NCI-H1092 (cell line): ENCODE measurements around the gene MMP27.
"Not testable (repeated sequence)": the region's sequence is repeated elsewhere in the genome, so short reads cannot be mapped to it uniquely, and the experiment has no call there.

Experiments used
- DNase-seq: peaks from one replicate; lab custom pipeline; 2025; lab: John Stamatoyannopoulos, UW

MMP27 gene, protein sequence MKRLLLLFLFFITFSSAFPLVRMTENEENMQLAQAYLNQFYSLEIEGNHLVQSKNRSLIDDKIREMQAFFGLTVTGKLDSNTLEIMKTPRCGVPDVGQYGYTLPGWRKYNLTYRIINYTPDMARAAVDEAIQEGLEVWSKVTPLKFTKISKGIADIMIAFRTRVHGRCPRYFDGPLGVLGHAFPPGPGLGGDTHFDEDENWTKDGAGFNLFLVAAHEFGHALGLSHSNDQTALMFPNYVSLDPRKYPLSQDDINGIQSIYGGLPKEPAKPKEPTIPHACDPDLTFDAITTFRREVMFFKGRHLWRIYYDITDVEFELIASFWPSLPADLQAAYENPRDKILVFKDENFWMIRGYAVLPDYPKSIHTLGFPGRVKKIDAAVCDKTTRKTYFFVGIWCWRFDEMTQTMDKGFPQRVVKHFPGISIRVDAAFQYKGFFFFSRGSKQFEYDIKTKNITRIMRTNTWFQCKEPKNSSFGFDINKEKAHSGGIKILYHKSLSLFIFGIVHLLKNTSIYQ

DNA sequence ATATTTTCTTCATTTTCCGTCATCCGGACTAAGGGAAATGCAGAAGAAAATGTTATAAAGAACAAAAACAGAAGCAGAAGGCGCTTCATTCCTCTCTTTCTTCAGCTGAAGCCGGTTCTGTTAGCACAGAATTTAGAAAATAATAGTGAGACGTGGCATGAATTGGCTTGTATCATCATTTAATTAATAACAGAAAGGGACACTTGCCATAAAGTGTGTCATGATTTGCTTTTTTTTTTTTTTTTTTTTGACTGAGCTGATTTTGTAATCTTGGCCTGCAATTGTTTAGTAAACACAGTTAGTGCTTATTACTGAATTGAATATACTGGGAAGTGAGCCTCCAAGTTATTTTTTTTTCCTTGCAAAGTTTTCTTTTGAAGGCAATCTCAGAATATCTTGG, at the start of gene MMP27:
Gene MMP27, minus strand, starts transcription at position 144 of the 400 bp plus-strand sequence. Its CDS starts 55 bp downstream, at position 89.
- no peak for DNase-seq

DNA sequence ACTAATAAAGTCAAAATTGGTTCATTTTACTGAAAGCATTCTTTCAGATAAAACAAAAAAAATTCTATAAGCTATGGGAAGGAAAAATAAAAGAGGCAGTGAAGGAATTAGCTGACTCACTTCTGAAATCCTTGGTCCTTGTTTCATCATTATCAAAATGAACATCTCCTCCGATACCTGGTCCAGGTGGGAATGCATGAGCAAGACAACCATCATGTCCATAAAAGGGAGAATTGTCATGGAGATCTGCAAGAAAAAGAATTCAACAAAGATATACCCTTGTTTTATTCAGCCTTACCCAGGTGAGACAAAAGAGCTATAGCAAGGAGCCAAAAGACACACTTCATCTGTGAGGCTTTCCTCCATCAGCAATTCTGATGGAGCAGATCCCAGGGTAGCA, 47.7 kb upstream of the MMP27 start:
- DNase-seq: no peak

- no peak for DNase-seq
These were observed 46.1 kb upstream of the MMP27 start for GRCh38 chr11:102751673-102752072.

DNA sequence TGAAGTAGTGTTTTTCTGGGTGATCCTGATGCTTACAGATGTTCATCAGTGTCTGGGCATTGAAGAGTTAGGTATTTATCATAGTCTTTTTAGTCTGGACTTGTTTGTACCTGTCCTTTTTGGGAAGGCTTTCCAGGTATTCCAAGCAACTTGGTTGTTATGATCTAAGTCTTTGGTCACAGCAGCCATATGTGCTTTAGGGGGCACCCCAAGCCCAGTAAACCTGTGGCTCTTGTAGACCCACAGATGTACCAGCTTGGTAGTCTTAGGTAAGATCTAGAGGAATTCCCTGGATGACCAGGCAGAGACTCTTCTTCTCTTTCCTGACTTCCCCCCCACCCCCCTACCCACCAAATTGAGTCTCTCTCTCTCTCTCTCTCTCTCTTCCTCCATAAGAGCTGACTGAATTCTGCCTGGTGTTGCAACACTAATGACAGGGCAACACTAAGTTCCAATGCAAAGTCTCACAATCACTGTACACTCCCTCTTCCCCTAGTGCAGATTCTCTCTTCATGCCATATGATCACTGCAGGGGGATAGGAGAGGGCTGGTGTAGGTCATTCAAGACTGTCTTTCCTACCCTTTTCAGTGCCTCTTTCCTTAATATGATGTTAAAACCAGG, 43.6 kb upstream of the MMP27 start:
- no peak for DNase-seq

DNA sequence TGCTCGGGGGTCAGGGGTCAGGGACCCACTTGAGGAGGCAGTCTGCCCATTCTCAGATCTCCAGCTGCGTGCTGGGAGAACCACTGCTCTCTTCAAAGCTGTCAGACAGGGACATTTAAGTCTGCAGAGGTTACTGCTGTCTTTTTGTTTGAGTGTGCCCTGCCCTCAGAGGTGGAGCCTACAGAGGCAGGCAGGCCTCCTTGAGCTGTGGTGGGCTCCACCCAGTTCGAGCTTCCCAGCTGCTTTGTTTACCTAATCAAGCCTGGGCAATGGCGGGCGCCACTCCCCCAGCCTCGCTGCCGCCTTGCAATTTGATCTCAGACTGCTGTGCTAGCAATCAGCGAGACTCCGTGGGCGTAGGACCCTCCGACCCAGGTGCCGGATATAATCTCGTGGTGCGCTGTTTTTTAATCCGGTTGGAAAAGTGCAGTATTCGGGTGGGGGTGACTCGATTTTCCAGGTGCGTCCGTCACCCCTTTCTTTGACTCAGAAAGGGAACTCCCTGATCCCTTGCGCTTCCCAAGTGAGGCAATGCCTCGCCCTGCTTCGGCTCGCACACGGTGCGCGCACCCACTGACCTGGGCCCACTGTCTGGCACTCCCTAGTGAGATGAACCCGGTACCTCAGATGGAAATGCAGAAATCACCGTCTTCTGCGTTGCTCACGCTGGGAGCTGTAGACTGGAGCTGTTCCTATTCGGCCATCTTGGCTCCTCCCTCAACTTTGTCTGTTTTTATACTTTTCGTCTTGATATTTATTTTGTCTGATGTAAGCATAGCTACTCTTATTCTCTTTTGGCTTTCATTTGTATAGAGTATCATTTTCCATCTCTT, 41.4 kb upstream of the MMP27 start:
- not testable (repeated sequence) for DNase-seq

GRCh38 chr11:102734650-102735049, 29.1 kb upstream of the MMP27 start:
- DNase-seq: no peak

GRCh38 chr11:102733232-102733875, 27.8 kb upstream of the MMP27 start:
- no peak for DNase-seq

GRCh38 chr11:102730944-102731343, 25.4 kb upstream of the MMP27 start:
- DNase-seq: not testable (repeated sequence)

DNA sequence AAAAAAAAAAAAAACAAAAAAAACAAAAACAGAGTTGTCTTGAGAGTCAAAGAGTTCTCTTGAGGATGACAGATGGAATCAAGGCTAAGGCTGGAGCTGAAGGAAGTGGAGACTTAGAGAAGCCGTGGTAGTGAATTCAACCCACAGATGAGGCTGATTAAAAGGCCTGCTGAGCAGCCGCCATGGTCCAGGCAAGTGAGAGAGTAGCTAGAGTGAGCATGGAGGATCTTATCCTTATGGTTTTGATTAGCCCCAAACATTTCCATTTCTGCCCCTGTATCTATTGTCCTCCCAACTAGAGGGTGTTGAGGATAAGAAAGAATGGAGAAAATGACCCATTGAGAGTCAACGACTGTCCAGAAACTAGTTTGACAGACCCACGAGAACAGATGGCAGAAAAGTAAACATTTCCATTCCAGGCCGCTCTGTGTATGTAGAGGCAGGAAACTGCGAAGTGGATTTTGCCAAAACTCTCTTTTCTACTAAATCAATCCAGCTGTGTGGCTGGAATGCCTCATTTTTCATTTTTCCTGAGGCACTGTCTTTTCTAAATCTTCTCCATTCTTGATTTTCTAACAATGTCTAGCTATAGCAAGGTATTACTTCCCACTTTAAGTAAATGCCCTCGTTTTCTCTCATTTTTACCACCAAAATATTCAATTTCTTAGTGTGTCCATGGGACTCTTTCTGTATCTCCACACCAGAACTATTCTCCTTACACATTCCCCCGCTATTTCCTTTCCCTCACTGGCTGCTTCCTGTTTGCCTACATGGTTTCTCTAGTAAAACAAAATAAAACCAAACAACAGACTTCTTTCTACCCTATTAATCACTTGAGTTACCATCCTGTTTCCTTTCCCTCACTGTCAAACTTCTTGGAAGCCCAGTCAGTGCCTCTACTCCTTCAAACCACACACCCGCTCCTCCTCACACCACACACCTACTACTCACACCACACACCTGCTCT, 24.6 kb upstream of the MMP27 start:
- DNase-seq: no peak

- no peak for DNase-seq
These were observed 22.3 kb upstream of the MMP27 start for GRCh38 chr11:102727890-102728289.

DNA sequence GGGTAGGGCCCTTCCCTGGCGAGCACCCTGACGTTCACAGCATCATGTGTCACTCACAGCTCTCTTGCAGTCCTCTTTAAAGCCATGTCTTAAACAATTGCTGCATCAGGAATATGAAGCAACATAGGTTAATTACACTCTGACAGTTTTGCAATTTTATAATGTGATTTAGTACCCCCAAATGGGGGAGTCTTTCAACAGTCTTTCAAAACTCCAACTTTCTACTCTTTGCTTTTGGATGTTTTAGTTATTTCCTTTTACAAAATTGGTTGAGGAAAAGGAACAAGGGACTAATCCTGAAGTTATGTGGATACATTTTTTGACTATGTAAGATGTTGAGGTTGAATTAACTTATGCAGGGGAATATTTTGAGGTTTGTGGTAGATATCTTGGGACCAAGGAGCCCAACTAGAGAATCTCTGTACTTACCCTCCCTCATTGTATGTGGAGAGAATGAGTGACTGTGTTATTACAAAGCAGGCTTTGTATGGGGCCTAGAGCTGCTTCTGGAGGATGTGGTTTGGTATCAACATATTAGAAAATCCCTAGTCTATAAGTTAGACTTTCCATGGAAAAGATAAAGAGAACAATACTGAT, 19.4 kb upstream of the MMP27 start, which contains the start of gene MMP8:
Gene MMP8, minus strand, starts transcription at position 51 of the 597 bp plus-strand sequence. CDS start 99 bp downstream, outside the sequence.
- no peak for DNase-seq

DNA sequence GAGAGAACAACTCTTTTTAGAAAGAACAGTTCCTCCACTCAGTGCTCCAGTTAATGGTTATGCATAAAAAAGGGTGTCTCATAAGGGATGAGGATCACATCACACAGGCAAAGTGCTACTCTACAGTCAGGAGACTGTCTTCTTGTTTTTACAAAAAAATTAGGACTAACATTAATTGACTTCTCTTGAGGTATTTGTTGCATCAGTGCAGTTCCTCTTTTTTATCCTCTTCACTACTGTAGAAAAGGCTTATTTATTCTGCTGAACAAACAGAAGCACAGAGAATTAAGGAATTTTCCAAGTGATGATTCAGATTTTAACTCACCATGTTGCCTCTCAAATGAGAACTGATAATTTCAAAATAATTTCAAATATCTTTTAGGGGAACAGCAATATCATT, 17.3 kb upstream of the MMP27 start:
- no peak for DNase-seq

- DNase-seq: no peak
These were observed 14.2 kb upstream of the MMP27 start for GRCh38 chr11:102719620-102720277.

- no peak for DNase-seq
These were observed 11.7 kb upstream of the MMP27 start for GRCh38 chr11:102717280-102717679.

DNA sequence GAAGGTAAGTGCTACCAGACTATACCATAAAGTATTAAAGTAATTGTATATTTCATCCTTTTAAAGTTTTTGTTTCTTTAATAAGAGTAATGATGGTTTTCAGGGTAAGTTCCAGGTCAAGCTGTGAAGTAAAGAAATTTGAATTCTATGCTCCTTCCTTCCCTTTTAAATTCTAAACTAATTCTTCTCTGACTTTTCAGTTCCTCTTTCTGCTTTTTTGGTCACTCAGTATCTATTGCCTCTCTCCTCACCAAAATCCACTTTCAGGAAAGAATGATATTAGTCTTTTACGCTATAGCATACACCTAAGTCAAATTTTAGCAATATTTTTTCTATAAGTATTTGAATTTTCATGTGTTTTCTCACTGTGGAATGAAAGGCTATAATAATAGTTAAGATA, 11.0 kb upstream of the MMP27 start:
- no peak for DNase-seq

GRCh38 chr11:102712137-102712536, 6.6 kb upstream of the MMP27 start:
- no peak for DNase-seq

GRCh38 chr11:102709201-102709945, 3.8 kb upstream of the MMP27 start:
- DNase-seq: no peak

DNA sequence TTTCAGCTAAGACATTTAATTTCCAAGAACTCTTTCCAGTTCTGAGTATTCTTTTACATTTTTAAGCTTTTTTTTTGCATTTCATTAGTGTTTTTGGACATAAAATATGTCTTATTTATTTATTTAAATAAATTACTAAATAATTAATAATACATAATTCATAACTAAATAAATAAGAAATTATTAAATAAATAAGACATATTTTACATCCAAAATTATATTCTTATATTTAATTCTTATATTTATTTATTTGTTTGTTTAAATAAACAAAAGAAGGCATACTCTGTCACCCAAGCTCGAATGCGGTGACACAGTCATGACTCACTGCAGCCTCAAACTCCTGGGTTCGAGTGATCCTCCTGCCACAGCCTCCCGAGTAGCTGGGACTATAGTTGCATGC, 3.1 kb upstream of the MMP27 start:
- no peak for DNase-seq

DNA sequence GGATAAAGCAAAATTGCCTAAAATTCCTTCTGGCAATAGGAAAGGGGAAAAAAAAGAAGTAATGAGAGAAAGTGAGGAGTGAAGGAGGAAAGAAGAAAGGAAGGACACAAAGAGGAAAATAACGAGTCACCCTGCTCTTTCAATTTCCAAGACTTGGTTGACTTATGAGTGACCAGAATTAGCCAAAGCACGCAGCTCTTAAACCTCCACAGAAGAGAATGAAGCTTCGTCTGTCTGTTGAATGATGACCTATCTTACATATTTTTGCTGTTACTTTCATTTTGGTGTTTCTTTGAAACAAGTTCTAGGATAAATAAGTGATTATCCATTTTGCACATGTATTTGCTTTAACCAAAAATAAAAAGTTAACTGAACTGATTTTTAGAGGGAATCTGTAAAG, 728 bp downstream of the MMP27 start:
- DNase-seq: no peak
